ENCODE data around the gene CDH8. TPM values are rescaled to one million over a fixed set of nuclear protein-coding genes. Genes with fewer than 3 reads are reported as not detected.
"Not testable (repeated sequence)": the region's sequence is repeated elsewhere in the genome, so short reads cannot be mapped to it uniquely, and the experiment has no call there.

The CDH8 gene
- total RNA-seq, 4 donors from 2014 or later, result not detected

GRCh38 chr16:61715393-61715792 lies 320.8 kb downstream of the CDH8 start:
- no peak for TF ChIP-seq CTCF (IDR thresholded peaks at IDR 0.05)
- DNase-seq (ENCODE audit: low spot score), result no peak

GRCh38 chr16:61713787-61714186 lies 322.5 kb downstream of the CDH8 start:
- no peak for TF ChIP-seq CTCF (IDR thresholded peaks at IDR 0.05)
- DNase-seq (ENCODE audit: low spot score) (no peak), ATAC-seq (ENCODE audit: low FRiP score) (no peak)

More at GRCh38 chr16:61715393-61715792, 320.8 kb downstream of the CDH8 start:
- no peak for ATAC-seq (ENCODE audit: low FRiP score)

- DNase-seq (ENCODE audit: low spot score); ATAC-seq (ENCODE audit: low FRiP score): not testable (repeated sequence)
Measured at GRCh38 chr16:61699640-61700039, 336.6 kb downstream of the CDH8 start.

- ATAC-seq (ENCODE audit: low FRiP score) (no peak), DNase-seq (ENCODE audit: low spot score) (no peak)
- no peak for TF ChIP-seq CTCF (IDR thresholded peaks at IDR 0.05)
Measured at GRCh38 chr16:61684541-61684940, 351.7 kb downstream of the CDH8 start.

- no peak for DNase-seq (ENCODE audit: low spot score)
- no peak for ATAC-seq (ENCODE audit: low FRiP score)
- no peak for TF ChIP-seq CTCF (IDR thresholded peaks at IDR 0.05)
Measured at GRCh38 chr16:61681673-61682072, 354.6 kb downstream of the CDH8 start.

- no peak for ATAC-seq (ENCODE audit: low FRiP score)
- no peak for DNase-seq (ENCODE audit: low spot score)
- TF ChIP-seq CTCF (IDR thresholded peaks at IDR 0.05), result no peak
Measured at GRCh38 chr16:61681124-61681523, 355.1 kb downstream of the CDH8 start.

- ATAC-seq (ENCODE audit: low FRiP score) (no peak), DNase-seq (ENCODE audit: low spot score) (no peak)
- TF ChIP-seq CTCF (IDR thresholded peaks at IDR 0.05), result no peak
Measured at GRCh38 chr16:61678182-61678581, 358.1 kb downstream of the CDH8 start.

- ATAC-seq (ENCODE audit: low FRiP score), result no peak
Measured at GRCh38 chr16:61677776-61678175, 358.5 kb downstream of the CDH8 start.

More at GRCh38 chr16:61677776-61678175, 358.5 kb downstream of the CDH8 start:
- no peak for TF ChIP-seq CTCF (IDR thresholded peaks at IDR 0.05)
- no peak for DNase-seq (ENCODE audit: low spot score)

Data from omental fat pad (tissue), 4 donors.